Ovary (tissue), 9 donors: ENCODE measurements around the gene ANKK1. TPM values are rescaled to one million over a fixed set of nuclear protein-coding genes. Genes with fewer than 3 reads are reported as not detected.

ENCODE experiments used
- DNase-seq, 5 donors: peaks; one replicate each; pipeline ENCODE4 v3.0.0-alpha.2; 2019 to 2020
- H3K27ac ChIP-seq, 2 donors: fragments of 200-600 bp; one replicate each; pipeline versions ENCODE4 v1.5.1 to v1.8.0; 2019 to 2022
- H3K27me3 ChIP-seq: fragments of 200-600 bp; one replicate; pipeline ENCODE4 v1.8.0; 2022
- H3K36me3 ChIP-seq: fragments of 200-600 bp; sonication (generic); one replicate; pipeline ENCODE4 v1.5.1; 2019
- H3K4me1 ChIP-seq: one replicate; pipeline ENCODE4 v1.8.1; 2013; ENCODE audit warnings: mild to moderate bottlenecking, moderate library complexity; ENCODE audit not compliant: insufficient read depth
- H3K4me3 ChIP-seq: fragments of 200-600 bp; sonication (generic); one replicate; pipeline ENCODE4 v1.5.1; 2017
- H3K9me3 ChIP-seq, 2 donors: fragments of 200-600 bp in 1 of 2; sonication (generic) in 1 of 2; one replicate each; pipeline versions ENCODE4 v1.5.1 to v1.8.1; 2013 to 2019; ENCODE audit warnings: mild to moderate bottlenecking in 1 of 2, moderate library complexity in 1 of 2
- CTCF ChIP-seq, 3 donors: fragments of 450-650 bp in 2 of 3; fragments of 200-600 bp in 1 of 3; IDR thresholded peaks; one replicate each; pipeline versions ENCODE4 v1.5.1 to v1.8.0; 2016 to 2022; ENCODE audit warnings: antibody characterized with exemption in 3 of 3, mild to moderate bottlenecking in 1 of 3
- EP300 ChIP-seq: sonication (generic); formaldehyde crosslinking; IDR thresholded peaks from one replicate; pipeline ENCODE4 v1.6.1; 2017; ENCODE audit warnings: antibody characterized with exemption
- POLR2A ChIP-seq: fragments of 450-650 bp; IDR thresholded peaks from one replicate; pipeline ENCODE4 v1.6.1; 2017; ENCODE audit warnings: antibody characterized with exemption, mild to moderate bottlenecking, moderate library complexity
- WGBS, 3 donors: extraction: QIAGEN DNeasy Blood & Tissue Kit in 1 of 3; methylation state at CpG; one replicate each; pipeline versions ENCODE4 v1.1.5 to v1.1.7; 2013 to 2017; 5-methylcytosine and 5-hydroxymethylcytosine counted together
- intact Hi-C, 4 donors: fragments of 100-400 bp; cut with DNase I; formaldehyde crosslinking; loops; one replicate each; pipeline versions ENCODE4 v1.11.0 to v1.15.1; 2022 to 2023
- polyA plus RNA-seq, 2 donors: library from polyadenylated mRNA; stranded (reverse); fragments of 200-250 nt in 1 of 2; fragments of 350-450 nt in 1 of 2; fragmentation: Illumina TruSeq in 1 of 2; extraction: RNeasy Lipid Tissue Mini Kit (QIAGEN cat#74804) in 1 of 2; gene quantifications; one replicate each; pipeline ENCODE4 v1.2.3, GENCODE V29; 2013 to 2014
- total RNA-seq, 7 donors: library from RNA; depleted of rRNA in 2 of 7; stranded (reverse); fragments of >200 nt in 2 of 7; fragmentation: NEBNext Ultra II Directional in 3 of 7; extraction: Animal tissue kit (Norgen Biotek cat#: 25700) in 3 of 7; gene quantifications; one replicate each; pipeline versions ENCODE4 v1.1.0 to v1.2.4, GENCODE V29; 2016 to 2023
- donor health status: DM: no; HTN: no; CAD: no; lungs with moderate emphysema.
- donor health status: DM: no; HTN: no; CAD: no.
- donor health status: Bipolar disorder and iron deficiency.
- donor health status: DM: yes; HTN: yes; CAD: no.
- donor health status: DM: no; HTN: no; CAD: no.
- donor health status: DM: yes; HTN: yes; CAD: no.

Gene ANKK1
- total and polyA plus RNA-seq, 9 donors, result 0.34 to 2.4 (median 0.63) TPM; not detected in 1

DNA sequence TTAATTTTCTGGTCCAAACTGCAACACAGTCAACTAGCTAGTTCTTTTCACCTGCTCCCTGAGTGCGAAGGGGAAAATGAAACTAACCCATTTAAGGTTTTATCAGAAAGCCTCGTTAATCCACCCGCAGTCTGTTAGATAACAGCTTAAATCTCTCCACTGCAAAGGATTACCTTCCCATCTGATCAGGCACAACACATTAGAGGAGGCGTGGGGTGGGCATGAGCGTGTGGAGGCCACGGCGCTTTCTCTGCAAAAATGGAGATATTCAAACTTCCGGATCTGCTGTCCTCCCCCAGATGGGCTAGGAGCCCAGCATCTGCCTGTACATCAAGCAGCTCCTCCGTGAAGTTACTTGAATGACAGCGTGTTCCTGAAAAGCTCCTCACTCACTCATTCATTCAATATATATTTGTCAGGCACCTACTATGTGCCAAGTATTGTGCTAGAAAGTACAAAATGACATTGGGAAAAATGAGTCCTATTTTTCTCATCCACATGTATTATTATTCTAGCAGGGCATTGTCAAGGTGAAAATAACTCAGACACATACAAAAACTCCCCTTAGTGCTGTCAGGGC lies 13.5 kb upstream of the ANKK1 start:
- no peak overlapping the region for H3K27ac ChIP-seq
- intact Hi-C loops, result no loop called here
- no peak for DNase-seq
- H3K4me3 ChIP-seq, result no peak overlapping the region
- 9 to 31% (median 11%) methylated on average over 10 of the region's 10 CpGs for WGBS, 3 donors
- no peaks in the 10 kb centered on the region for H3K36me3 ChIP-seq
- H3K4me1 ChIP-seq, result no peaks in the 10 kb centered on the region
- no peaks in the 10 kb centered on the region for H3K27me3 ChIP-seq
- H3K9me3 ChIP-seq, result no peaks in the 10 kb centered on the region
- no peak for TF ChIP-seq POLR2A
- no peak for TF ChIP-seq CTCF (IDR thresholded peaks at IDR 0.05)
- TF ChIP-seq EP300, result no peak

- Histone ChIP-seq H3K9me3 (no peaks in the 10 kb centered on the region), H3K4me3 (no peak overlapping the region), H3K27ac (no peak overlapping the region), H3K36me3 (no peaks in the 10 kb centered on the region), H3K27me3 (no peaks in the 10 kb centered on the region), H3K4me1 (no peaks in the 10 kb centered on the region)
- intact Hi-C loops, result no loop called here
- 90 to 96% (median 92%) methylated on average over 5 of the region's 5 CpGs for WGBS, 3 donors
- no peak for DNase-seq
- no peak for TF ChIP-seq POLR2A
- TF ChIP-seq EP300, result no peak
- TF ChIP-seq CTCF (IDR thresholded peaks at IDR 0.05), result no peak
These were observed 12.2 kb upstream of the ANKK1 start for GRCh38 chr11:113375402-113375801.

GRCh38 chr11:113376156-113376555 lies 11.4 kb upstream of the ANKK1 start:
- DNase-seq, result no peak
- intact Hi-C loops, result no loop called here
- no peaks in the 10 kb centered on the region for H3K27me3 ChIP-seq
- H3K9me3 ChIP-seq, result no peaks in the 10 kb centered on the region
- WGBS, 3 donors, result 5 to 26% (median 8%) methylated on average over 3 of the region's 3 CpGs
- no peak overlapping the region for H3K27ac ChIP-seq
- TF ChIP-seq CTCF (IDR thresholded peaks at IDR 0.05) (no peak), EP300 (no peak), POLR2A (no peak)
- no peaks in the 10 kb centered on the region for H3K36me3 ChIP-seq
- no peak overlapping the region for H3K4me3 ChIP-seq
- no peaks in the 10 kb centered on the region for H3K4me1 ChIP-seq

DNA sequence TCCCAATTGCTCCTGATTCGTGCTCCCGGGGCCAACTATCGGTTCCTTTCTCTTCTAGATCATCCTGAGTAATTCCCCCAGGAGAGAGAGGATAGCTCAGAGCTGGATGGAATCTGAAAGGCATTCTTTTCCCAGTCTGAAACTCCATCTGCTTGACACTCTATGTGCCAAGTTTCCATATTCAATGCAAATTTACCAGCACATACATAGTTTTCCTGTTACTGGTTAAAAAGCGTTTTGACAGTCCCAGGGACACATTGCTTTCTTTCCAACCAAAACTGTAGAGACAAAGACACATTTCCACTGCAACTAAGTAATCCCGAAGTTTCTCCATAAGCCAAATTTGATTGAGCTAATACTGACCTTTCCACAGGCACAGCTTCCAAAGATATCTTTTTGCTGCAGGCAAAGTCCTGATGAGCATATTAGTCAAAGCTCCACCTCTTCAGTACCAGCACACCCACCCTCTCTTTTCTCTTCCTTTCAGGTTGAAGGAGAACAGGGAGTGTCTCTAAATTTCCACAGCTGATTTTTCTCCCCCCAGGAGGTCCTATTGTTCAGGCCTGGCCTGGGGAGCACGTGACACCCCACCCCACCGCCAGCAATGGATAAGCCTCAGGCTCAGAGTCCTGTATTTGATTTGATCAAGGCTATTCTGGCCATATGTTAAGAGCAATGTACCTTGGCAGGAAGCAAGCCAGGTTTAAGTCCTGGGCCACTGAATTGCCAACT lies 9.7 kb upstream of the ANKK1 start:
- WGBS, 3 donors, result 44 to 53% (median 53%) methylated on average over 7 of the region's 7 CpGs
- DNase-seq, result no peak
- H3K9me3 ChIP-seq, result no peaks in the 10 kb centered on the region
- intact Hi-C loops, result no loop called here
- H3K4me1 ChIP-seq, result no peaks in the 10 kb centered on the region
- no peak overlapping the region for H3K27ac ChIP-seq
- H3K4me3 ChIP-seq, result no peak overlapping the region
- no peaks in the 10 kb centered on the region for H3K27me3 ChIP-seq
- no peaks in the 10 kb centered on the region for H3K36me3 ChIP-seq
- no peak for TF ChIP-seq EP300

DNA sequence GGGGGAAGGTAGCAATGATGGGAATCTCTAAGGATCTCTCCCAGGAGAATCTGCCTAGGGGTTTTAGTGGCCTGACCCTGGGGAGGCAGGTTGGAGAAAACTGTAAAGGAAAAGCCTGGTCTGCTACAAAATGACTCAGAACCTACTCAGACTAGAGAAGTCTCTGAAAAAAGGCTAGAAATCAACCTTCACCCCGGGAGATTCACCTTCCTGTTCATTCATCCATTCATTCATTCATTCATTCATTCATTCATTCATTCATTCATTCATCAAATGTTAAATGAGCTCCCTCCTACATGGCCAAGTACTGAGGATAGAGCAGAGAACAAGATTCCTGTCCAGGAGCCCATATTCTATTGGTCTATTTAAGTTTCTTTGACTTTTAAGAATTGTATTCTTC lies 8.9 kb upstream of the ANKK1 start:
- H3K36me3 ChIP-seq, result no peaks in the 10 kb centered on the region
- H3K27ac ChIP-seq, result no peak overlapping the region
- TF ChIP-seq POLR2A, result no peak
- no peak for TF ChIP-seq CTCF (IDR thresholded peaks at IDR 0.05)
- TF ChIP-seq EP300, result no peak
- H3K4me1 ChIP-seq, result no peaks in the 10 kb centered on the region
- WGBS, 3 donors, result 75 to 86% (median 77%) methylated on average over 1 of the region's 1 CpG
- H3K27me3 ChIP-seq, result no peaks in the 10 kb centered on the region
- no peak overlapping the region for H3K4me3 ChIP-seq
- intact Hi-C loops, result no loop called here
- H3K9me3 ChIP-seq, result no peaks in the 10 kb centered on the region
- DNase-seq, result no peak
